GM12873 (cell line): ENCODE data around the gene SIL1.

Source experiments
- CTCF ChIP-seq: IDR thresholded peaks from 2 replicates; pipeline ENCODE4 v1.5.1; 2012; ENCODE audit warnings: low read depth, mild to moderate bottlenecking, moderate library complexity, low read length, control low read depth; ENCODE audit not compliant: insufficient read depth; ENCODE audit errors: missing control alignments

SIL1 gene

GRCh38 chr5:139232147-139232724 is 34.1 kb upstream of the SIL1 start:
- no peak for TF ChIP-seq CTCF

GRCh38 chr5:139228201-139228803 is 30.1 kb upstream of the SIL1 start:
- no peak for TF ChIP-seq CTCF

DNA sequence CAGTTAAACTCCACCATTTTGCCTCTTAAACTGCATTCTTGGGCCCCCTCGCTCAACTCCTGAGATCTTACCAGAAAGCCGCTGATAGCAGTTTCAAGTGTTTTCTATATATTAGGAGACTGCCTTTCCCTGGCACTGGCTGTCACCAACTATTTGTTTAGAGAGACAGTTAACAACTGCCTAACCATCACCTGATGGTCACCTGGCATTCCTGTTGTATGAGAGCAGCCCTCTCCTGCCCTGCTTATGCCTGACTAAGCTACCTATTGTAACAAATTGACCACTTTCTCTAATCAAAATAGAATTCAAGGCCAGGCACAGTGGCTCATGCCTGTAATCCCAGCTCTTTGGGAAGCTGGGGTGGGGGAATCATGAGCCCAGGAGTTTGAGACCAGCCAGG is 28.0 kb upstream of the SIL1 start:
- no peak for TF ChIP-seq CTCF

- TF ChIP-seq CTCF = no peak
Observed at GRCh38 chr5:139223481-139223880, 25.3 kb upstream of the SIL1 start.

DNA sequence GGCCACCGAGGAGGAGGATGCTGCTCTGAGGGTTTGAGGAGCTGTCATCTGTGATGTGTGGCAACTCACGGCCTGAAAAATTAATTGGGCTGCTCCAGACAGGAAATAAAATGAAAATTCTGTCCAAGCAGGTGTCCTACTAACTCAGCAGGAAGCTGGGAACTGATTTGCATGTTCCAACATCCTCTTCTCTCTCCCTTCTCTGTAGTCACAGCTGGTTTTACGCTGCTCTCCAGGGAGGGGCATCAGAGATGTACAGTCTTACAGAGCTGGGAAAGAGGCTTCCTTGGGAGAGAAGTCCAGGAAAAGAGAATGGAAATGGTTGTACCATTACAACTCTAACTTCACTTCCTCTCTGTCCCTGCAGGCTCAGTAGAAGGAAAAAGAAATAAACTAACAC is 24.2 kb upstream of the SIL1 start:
- TF ChIP-seq CTCF = no peak

- TF ChIP-seq CTCF = no peak
Observed at GRCh38 chr5:139215107-139215975, 17.2 kb upstream of the SIL1 start.

- TF ChIP-seq CTCF = no peak
Observed at GRCh38 chr5:139214646-139215045, 16.5 kb upstream of the SIL1 start.
